ENCODE results near the gene LPP. TPM values are rescaled to one million over a fixed set of nuclear protein-coding genes. Genes with fewer than 3 reads are reported as not detected.

Gene LPP
- total RNA-seq, 1 donor from 2014 or later = 184 TPM

DNA sequence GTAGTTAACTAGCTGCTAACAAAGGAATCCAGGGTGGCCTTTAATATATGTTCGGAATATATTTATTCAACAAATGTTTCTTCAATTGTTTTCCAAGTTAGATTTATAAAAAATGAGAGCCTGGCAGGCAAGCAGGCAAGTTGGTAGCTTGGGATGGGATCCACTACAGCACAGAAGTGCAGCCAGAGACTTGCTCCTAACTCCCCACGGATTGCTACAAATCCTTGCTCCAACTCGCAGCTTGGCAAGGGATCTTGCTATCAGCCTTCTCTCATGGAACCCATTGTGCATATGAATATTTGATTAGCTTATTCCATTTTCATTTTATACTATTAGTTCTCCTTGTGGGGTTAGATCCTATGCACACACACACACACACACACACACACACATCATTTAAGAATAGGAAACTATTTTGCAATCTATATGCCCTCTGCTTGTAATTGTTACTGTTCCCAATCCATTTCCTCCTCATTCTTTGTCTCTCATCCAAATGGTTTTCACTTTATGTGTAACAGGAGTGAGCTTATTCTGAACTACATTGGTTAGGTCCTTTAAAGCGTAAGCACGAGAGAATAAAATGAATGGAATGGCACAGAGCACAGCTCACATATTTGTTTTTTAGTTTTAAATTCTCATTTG lies 505.6 kb downstream of the LPP start:
- no peak overlapping the region for H3K4me3 Mint-ChIP-seq (ENCODE audit: unreplicated experiment)
- H3K9me3 Mint-ChIP-seq (ENCODE audit: unreplicated experiment) = peaks cover 6% of the 10 kb centered on the region
- TF ChIP-seq, protein P1, sequence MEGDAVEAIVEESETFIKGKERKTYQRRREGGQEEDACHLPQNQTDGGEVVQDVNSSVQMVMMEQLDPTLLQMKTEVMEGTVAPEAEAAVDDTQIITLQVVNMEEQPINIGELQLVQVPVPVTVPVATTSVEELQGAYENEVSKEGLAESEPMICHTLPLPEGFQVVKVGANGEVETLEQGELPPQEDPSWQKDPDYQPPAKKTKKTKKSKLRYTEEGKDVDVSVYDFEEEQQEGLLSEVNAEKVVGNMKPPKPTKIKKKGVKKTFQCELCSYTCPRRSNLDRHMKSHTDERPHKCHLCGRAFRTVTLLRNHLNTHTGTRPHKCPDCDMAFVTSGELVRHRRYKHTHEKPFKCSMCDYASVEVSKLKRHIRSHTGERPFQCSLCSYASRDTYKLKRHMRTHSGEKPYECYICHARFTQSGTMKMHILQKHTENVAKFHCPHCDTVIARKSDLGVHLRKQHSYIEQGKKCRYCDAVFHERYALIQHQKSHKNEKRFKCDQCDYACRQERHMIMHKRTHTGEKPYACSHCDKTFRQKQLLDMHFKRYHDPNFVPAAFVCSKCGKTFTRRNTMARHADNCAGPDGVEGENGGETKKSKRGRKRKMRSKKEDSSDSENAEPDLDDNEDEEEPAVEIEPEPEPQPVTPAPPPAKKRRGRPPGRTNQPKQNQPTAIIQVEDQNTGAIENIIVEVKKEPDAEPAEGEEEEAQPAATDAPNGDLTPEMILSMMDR (IDR thresholded peaks at IDR 0.05) = no peak
- H3K27me3 Mint-ChIP-seq (ENCODE audit: unreplicated experiment) = no peaks in the 10 kb centered on the region
- no peak overlapping the region for H3K27ac Mint-ChIP-seq (ENCODE audit: unreplicated experiment)
- no peaks in the 10 kb centered on the region for H3K36me3 Mint-ChIP-seq (ENCODE audit: unreplicated experiment)
- no peak for DNase-seq (ENCODE audit: extremely low spot score, unreplicated experiment)
- peaks cover 15% of the 10 kb centered on the region for H3K4me1 Mint-ChIP-seq (ENCODE audit: unreplicated experiment)

DNA sequence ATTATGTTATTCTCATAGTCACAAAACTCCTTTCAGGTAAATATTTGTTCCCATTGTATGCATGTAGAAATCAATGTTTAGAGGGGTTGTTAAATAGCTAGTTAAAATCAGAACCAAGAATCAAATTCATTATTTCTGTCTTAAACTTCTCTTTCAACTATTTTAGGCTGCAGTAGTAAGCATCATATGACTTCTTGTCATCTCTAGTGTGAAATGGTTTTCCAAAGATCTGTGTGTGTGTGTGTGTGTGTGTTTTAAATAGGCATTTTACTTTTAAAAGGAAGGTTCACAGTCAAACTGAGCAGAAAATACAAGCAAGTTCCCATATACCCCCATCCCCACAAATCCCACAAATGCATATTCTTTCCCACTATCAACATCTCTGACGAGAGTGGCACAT lies 506.5 kb downstream of the LPP start:
- H3K27me3 Mint-ChIP-seq (ENCODE audit: unreplicated experiment) = no peaks in the 10 kb centered on the region
- TF ChIP-seq, protein P1 (IDR thresholded peaks at IDR 0.05) = no peak

DNA sequence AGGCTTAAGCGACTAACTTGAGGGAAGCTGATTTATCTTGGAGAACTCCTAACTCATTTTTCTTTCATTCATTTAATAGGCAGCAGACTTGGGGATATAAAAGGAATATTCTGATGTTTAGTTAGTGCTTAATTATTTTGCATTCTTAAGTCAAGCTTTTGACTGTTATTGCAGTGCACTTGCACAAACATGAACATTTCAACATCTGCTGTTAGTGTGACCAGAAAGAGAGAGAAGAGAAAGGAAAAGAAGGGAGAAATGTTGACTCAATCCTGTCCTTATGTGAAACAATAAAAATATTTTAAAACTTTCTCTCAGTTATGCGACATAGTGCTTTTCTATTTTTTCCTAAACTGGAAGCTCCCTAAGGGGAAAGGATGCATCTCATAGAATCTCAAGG lies 507.8 kb downstream of the LPP start:
- peak overlapping the region; percentile 31 for H3K27ac Mint-ChIP-seq (ENCODE audit: unreplicated experiment)
- DNase-seq (ENCODE audit: extremely low spot score, unreplicated experiment) = no peak
- TF ChIP-seq, protein P1 (IDR thresholded peaks at IDR 0.05) = no peak

More for the DNA sequence above, 506.5 kb downstream of the LPP start:
- no peak overlapping the region for H3K27ac Mint-ChIP-seq (ENCODE audit: unreplicated experiment)
- no peak overlapping the region for H3K4me3 Mint-ChIP-seq (ENCODE audit: unreplicated experiment)
- peaks cover 6% of the 10 kb centered on the region for H3K9me3 Mint-ChIP-seq (ENCODE audit: unreplicated experiment)
- no peaks in the 10 kb centered on the region for H3K36me3 Mint-ChIP-seq (ENCODE audit: unreplicated experiment)
- DNase-seq (ENCODE audit: extremely low spot score, unreplicated experiment) = no peak
- peaks cover 15% of the 10 kb centered on the region for H3K4me1 Mint-ChIP-seq (ENCODE audit: unreplicated experiment)

DNA sequence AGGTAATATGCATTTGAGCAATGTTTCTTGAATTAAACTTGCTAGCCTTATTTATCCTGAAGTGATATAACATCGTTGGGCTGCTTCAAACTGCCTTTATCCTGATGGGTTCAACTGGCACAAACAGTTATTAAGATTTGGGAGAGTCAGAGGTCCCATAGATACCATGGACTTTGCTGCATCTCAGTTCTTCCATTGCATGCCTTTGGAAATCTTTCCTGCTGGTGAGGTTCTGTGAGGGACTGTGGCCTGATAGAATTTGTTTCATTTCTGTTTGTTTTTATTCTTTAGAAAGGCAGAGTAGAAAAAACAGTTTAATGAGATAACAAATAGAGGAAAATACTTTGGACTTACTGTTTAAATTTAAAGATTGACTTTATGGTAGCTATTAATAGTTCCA lies 508.3 kb downstream of the LPP start:
- Mint-ChIP-seq H3K4me3 (ENCODE audit: unreplicated experiment) (no peak overlapping the region), H3K9me3 (ENCODE audit: unreplicated experiment) (peaks cover 6% of the 10 kb centered on the region), H3K27me3 (ENCODE audit: unreplicated experiment) (no peaks in the 10 kb centered on the region), H3K27ac (ENCODE audit: unreplicated experiment) (peak overlapping the region; percentile 37), H3K4me1 (ENCODE audit: unreplicated experiment) (peaks cover 15% of the 10 kb centered on the region), H3K36me3 (ENCODE audit: unreplicated experiment) (no peaks in the 10 kb centered on the region)
- DNase-seq (ENCODE audit: extremely low spot score, unreplicated experiment) = no peak
- TF ChIP-seq, protein P1 (IDR thresholded peaks at IDR 0.05) = no peak

More for the DNA sequence above, 507.8 kb downstream of the LPP start:
- Mint-ChIP-seq H3K4me3 (ENCODE audit: unreplicated experiment) (no peak overlapping the region), H3K4me1 (ENCODE audit: unreplicated experiment) (peaks cover 15% of the 10 kb centered on the region), H3K9me3 (ENCODE audit: unreplicated experiment) (peaks cover 6% of the 10 kb centered on the region), H3K36me3 (ENCODE audit: unreplicated experiment) (no peaks in the 10 kb centered on the region), H3K27me3 (ENCODE audit: unreplicated experiment) (no peaks in the 10 kb centered on the region)

DNA sequence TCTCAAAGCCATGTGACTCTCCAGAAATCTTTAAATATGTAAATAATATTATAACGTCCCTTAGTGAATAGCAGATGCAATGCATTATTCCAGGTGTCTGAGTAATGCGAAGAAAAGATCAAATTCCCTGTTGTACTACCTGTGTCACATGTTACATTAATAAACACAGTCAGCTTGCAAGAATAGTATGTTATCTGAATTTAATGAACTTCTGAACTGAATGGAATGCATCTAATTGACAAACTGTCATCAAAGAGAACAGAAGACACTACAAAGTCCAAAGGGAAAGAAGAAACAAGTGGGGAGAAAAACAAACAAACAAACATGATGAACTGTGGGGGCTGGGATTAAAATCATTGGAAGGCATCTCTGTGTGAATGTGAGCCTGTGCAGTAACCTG lies 508.8 kb downstream of the LPP start:
- Mint-ChIP-seq H3K9me3 (ENCODE audit: unreplicated experiment) (peaks cover 6% of the 10 kb centered on the region), H3K4me1 (ENCODE audit: unreplicated experiment) (peaks cover 19% of the 10 kb centered on the region), H3K36me3 (ENCODE audit: unreplicated experiment) (peaks cover 2% of the 10 kb centered on the region), H3K4me3 (ENCODE audit: unreplicated experiment) (no peak overlapping the region), H3K27me3 (ENCODE audit: unreplicated experiment) (no peaks in the 10 kb centered on the region), H3K27ac (ENCODE audit: unreplicated experiment) (no peak overlapping the region)
- TF ChIP-seq, protein P1 (IDR thresholded peaks at IDR 0.05) = no peak
- DNase-seq (ENCODE audit: extremely low spot score, unreplicated experiment) = no peak

Measured in osteocyte (in vitro differentiated cells).